Ovary (tissue), 9 donors: ENCODE measurements around the gene HPRT1. TPM values are rescaled to one million over a fixed set of nuclear protein-coding genes. Genes with fewer than 3 reads are reported as not detected.

Experiments used
- DNase-seq, 5 donors: peaks; one replicate each; pipeline ENCODE4 v3.0.0-alpha.2; 2019 to 2020
- H3K27ac ChIP-seq, 2 donors: fragments of 200-600 bp; one replicate each; pipeline versions ENCODE4 v1.5.1 to v1.8.0; 2019 to 2022
- H3K27me3 ChIP-seq: fragments of 200-600 bp; one replicate; pipeline ENCODE4 v1.8.0; 2022
- H3K36me3 ChIP-seq: fragments of 200-600 bp; sonication (generic); one replicate; pipeline ENCODE4 v1.5.1; 2019
- H3K4me1 ChIP-seq: one replicate; pipeline ENCODE4 v1.8.1; 2013; ENCODE audit warnings: mild to moderate bottlenecking, moderate library complexity; ENCODE audit not compliant: insufficient read depth
- H3K4me3 ChIP-seq: fragments of 200-600 bp; sonication (generic); one replicate; pipeline ENCODE4 v1.5.1; 2017
- H3K9me3 ChIP-seq, 2 donors: fragments of 200-600 bp in 1 of 2; sonication (generic) in 1 of 2; one replicate each; pipeline versions ENCODE4 v1.5.1 to v1.8.1; 2013 to 2019; ENCODE audit warnings: mild to moderate bottlenecking in 1 of 2, moderate library complexity in 1 of 2
- CTCF ChIP-seq, 3 donors: fragments of 450-650 bp in 2 of 3; fragments of 200-600 bp in 1 of 3; IDR thresholded peaks; one replicate each; pipeline versions ENCODE4 v1.5.1 to v1.8.0; 2016 to 2022; ENCODE audit warnings: antibody characterized with exemption in 3 of 3, mild to moderate bottlenecking in 1 of 3
- EP300 ChIP-seq: sonication (generic); formaldehyde crosslinking; IDR thresholded peaks from one replicate; pipeline ENCODE4 v1.6.1; 2017; ENCODE audit warnings: antibody characterized with exemption
- POLR2A ChIP-seq: fragments of 450-650 bp; IDR thresholded peaks from one replicate; pipeline ENCODE4 v1.6.1; 2017; ENCODE audit warnings: antibody characterized with exemption, mild to moderate bottlenecking, moderate library complexity
- WGBS, 3 donors: extraction: QIAGEN DNeasy Blood & Tissue Kit in 1 of 3; methylation state at CpG; one replicate each; pipeline versions ENCODE4 v1.1.5 to v1.1.7; 2013 to 2017; 5-methylcytosine and 5-hydroxymethylcytosine counted together
- intact Hi-C, 4 donors: fragments of 100-400 bp; cut with DNase I; formaldehyde crosslinking; loops; one replicate each; pipeline versions ENCODE4 v1.11.0 to v1.15.1; 2022 to 2023
- polyA plus RNA-seq, 2 donors: library from polyadenylated mRNA; stranded (reverse); fragments of 200-250 nt in 1 of 2; fragments of 350-450 nt in 1 of 2; fragmentation: Illumina TruSeq in 1 of 2; extraction: RNeasy Lipid Tissue Mini Kit (QIAGEN cat#74804) in 1 of 2; gene quantifications; one replicate each; pipeline ENCODE4 v1.2.3, GENCODE V29; 2013 to 2014
- total RNA-seq, 7 donors: library from RNA; depleted of rRNA in 2 of 7; stranded (reverse); fragments of >200 nt in 2 of 7; fragmentation: NEBNext Ultra II Directional in 3 of 7; extraction: Animal tissue kit (Norgen Biotek cat#: 25700) in 3 of 7; gene quantifications; one replicate each; pipeline versions ENCODE4 v1.1.0 to v1.2.4, GENCODE V29; 2016 to 2023
- donor health status: DM: no; HTN: no; CAD: no; lungs with moderate emphysema.
- donor health status: DM: no; HTN: no; CAD: no.
- donor health status: Bipolar disorder and iron deficiency.
- donor health status: DM: yes; HTN: yes; CAD: no.
- donor health status: DM: no; HTN: no; CAD: no.
- donor health status: DM: yes; HTN: yes; CAD: no.

HPRT1 gene
- total and polyA plus RNA-seq, 9 donors = 13.4 to 37.5 (median 25.6) TPM

- Histone ChIP-seq H3K27me3 (no peaks in the 10 kb centered on the region), H3K36me3 (no peaks in the 10 kb centered on the region), H3K4me3 (no peak overlapping the region), H3K9me3 (no peaks in the 10 kb centered on the region), H3K27ac (peak overlapping the region in 1 of 2 donors; percentile 15), H3K4me1 (peaks cover 10% of the 10 kb centered on the region)
- WGBS, 3 donors = 17 to 42% (median 20%) methylated on average over 2 of the region's 2 CpGs
- intact Hi-C loops = no loop called here
- DNase-seq = peak; percentile 63 to 79 (median 66)
- TF ChIP-seq POLR2A (no peak), CTCF (IDR thresholded peaks at IDR 0.05) (no peak), EP300 (no peak)
Observed at GRCh38 chrX:134542485-134542884, 82.5 kb downstream of the HPRT1 start.

GRCh38 chrX:134543288-134543687, 83.3 kb downstream of the HPRT1 start:
- 36 to 50% (median 42%) methylated on average over 3 of the region's 3 CpGs for WGBS, 3 donors
- no peaks in the 10 kb centered on the region for H3K27me3 ChIP-seq

GRCh38 chrX:134544135-134544512, 84.2 kb downstream of the HPRT1 start:
- H3K9me3 ChIP-seq = no peaks in the 10 kb centered on the region
- H3K4me1 ChIP-seq = peaks cover 8% of the 10 kb centered on the region
- peak overlapping the region in 1 of 2 donors; percentile 81 for H3K27ac ChIP-seq
- H3K27me3 ChIP-seq = no peaks in the 10 kb centered on the region
- WGBS, 3 donors = 18 to 32% (median 27%) methylated on average over 6 of the region's 6 CpGs
- DNase-seq = no peak
- peak overlapping the region; percentile 23 for H3K4me3 ChIP-seq
- TF ChIP-seq CTCF (IDR thresholded peaks at IDR 0.05) (no peak), POLR2A (no peak), EP300 (no peak)
- H3K36me3 ChIP-seq = no peaks in the 10 kb centered on the region
- intact Hi-C loops = no loop called here

More at GRCh38 chrX:134543288-134543687, 83.3 kb downstream of the HPRT1 start:
- Histone ChIP-seq H3K4me1 (peaks cover 8% of the 10 kb centered on the region), H3K9me3 (no peaks in the 10 kb centered on the region), H3K36me3 (no peaks in the 10 kb centered on the region), H3K27ac (no peak overlapping the region), H3K4me3 (no peak overlapping the region)
- no peak for TF ChIP-seq CTCF (IDR thresholded peaks at IDR 0.05)
- no peak for TF ChIP-seq EP300
- no peak for TF ChIP-seq POLR2A
- no peak for DNase-seq
- intact Hi-C loops = no loop called here

- Histone ChIP-seq H3K27ac (peak overlapping the region; percentile 81 to 84), H3K27me3 (no peaks in the 10 kb centered on the region), H3K36me3 (no peaks in the 10 kb centered on the region), H3K9me3 (no peaks in the 10 kb centered on the region), H3K4me3 (peak overlapping the region; percentile 23), H3K4me1 (peaks cover 7% of the 10 kb centered on the region)
- intact Hi-C loops = no loop called here
- DNase-seq = peak; percentile 40 to 66 (median 51)
- 20 to 37% (median 29%) methylated on average over 49 to 52 of the region's 52 CpGs for WGBS, 3 donors
- no peak for TF ChIP-seq POLR2A
- TF ChIP-seq CTCF (IDR thresholded peaks at IDR 0.05) = no peak
- TF ChIP-seq EP300 = no peak
Observed at GRCh38 chrX:134544513-134545151, 84.7 kb downstream of the HPRT1 start.
